Measurements from ENCODE around the gene ANTKMT.

DNA sequence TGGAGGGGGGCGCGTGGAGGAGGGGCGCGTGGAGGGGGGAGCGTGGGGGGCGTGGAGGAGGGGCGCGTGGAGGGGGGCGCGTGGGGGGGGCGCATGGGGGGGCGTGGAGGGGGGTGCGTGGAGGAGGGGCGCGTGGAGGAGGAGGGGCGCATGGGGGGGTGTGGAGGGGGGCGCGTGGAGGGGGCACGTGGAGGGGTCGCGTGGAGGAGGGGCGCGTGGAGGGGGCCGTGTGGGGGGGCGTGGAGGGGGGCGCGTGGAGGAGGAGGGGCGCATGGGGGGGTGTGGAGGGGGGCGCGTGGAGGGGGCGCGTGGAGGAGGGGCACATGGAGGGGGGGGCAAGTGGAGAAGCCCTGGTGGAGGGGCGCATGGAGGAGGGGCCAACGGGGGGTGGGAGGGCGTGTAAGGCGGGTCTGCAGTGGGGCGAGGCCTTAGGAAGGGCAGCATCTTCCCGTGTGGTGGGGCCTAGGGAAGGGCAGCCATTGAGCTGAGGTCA is 46.8 kb downstream of the ANTKMT start:
- TF ChIP-seq CTCF (IDR thresholded peaks at IDR 0.05), result no peak
- no peak for TF ChIP-seq POLR2A (IDR thresholded peaks at IDR 0.05)
